DOHH2 (cell line): ENCODE data around the gene PSMG3.

Experiments
- H3F3A ChIP-seq: fragments of 200-600 bp; sonication (generic), shearing (Covaris generic); 2 replicates; pipeline ENCODE4 v1.6.0; 2016; ENCODE audit warnings: antibody characterized with exemption, mild to moderate bottlenecking; ENCODE audit not compliant: control insufficient read depth, insufficient read depth
- H3K27ac ChIP-seq: fragments of 200-600 bp; sonication (generic); 2 replicates; pipeline ENCODE4 v1.5.1; 2014; ENCODE audit warnings: low read depth, mild to moderate bottlenecking, low read length, moderate library complexity
- H3K27me3 ChIP-seq: fragments of 200-600 bp; sonication (generic); 2 replicates; pipeline ENCODE4 v1.6.1; 2014; ENCODE audit warnings: mild to moderate bottlenecking, low read length, mixed read lengths; ENCODE audit not compliant: control insufficient read depth
- H3K36me3 ChIP-seq: fragments of 200-600 bp; sonication (generic); 2 replicates; pipeline ENCODE4 v1.6.1; 2014; ENCODE audit warnings: mild to moderate bottlenecking, low read length, moderate library complexity, mixed read lengths; ENCODE audit not compliant: control insufficient read depth
- H3K4me1 ChIP-seq: fragments of 200-600 bp; sonication (generic); 2 replicates; pipeline ENCODE4 v1.6.1; 2014; ENCODE audit warnings: mild to moderate bottlenecking, low read length, mixed read lengths; ENCODE audit not compliant: control insufficient read depth
- H3K4me2 ChIP-seq: fragments of 200-600 bp; sonication (generic); 2 replicates; pipeline ENCODE4 v1.6.0; 2014; ENCODE audit warnings: mild to moderate bottlenecking, low read length, moderate library complexity
- H3K4me3 ChIP-seq: fragments of 200-600 bp; sonication (generic); 2 replicates; pipeline ENCODE4 v1.5.1; 2014; ENCODE audit warnings: mild to moderate bottlenecking, low read length, mixed read lengths
- H3K79me2 ChIP-seq: fragments of 200-600 bp; sonication (generic); 2 replicates; pipeline ENCODE4 v1.6.1; 2014; ENCODE audit warnings: mild to moderate bottlenecking, low read length, mixed read lengths; ENCODE audit not compliant: control insufficient read depth
- H3K9me2 ChIP-seq: fragments of 200-600 bp; sonication (generic); replicated peaks from 2 replicates; pipeline ENCODE4 v1.6.1; 2014; ENCODE audit warnings: mild to moderate bottlenecking, low read length, mixed read lengths; ENCODE audit not compliant: control insufficient read depth
- H3K9me3 ChIP-seq: fragments of 200-600 bp; sonication (generic); 2 replicates; pipeline ENCODE4 v1.6.1; 2014; ENCODE audit warnings: antibody characterized with exemption, low read length, mixed read lengths; ENCODE audit not compliant: control insufficient read depth, insufficient read depth
- H4K20me1 ChIP-seq: fragments of 200-600 bp; sonication (generic); 2 replicates; pipeline ENCODE4 v1.6.0; 2014; ENCODE audit warnings: low read depth, mild to moderate bottlenecking, antibody characterized with exemption, low read length, moderate library complexity; ENCODE audit not compliant: control insufficient read depth, insufficient read depth
- CTCF ChIP-seq: fragments of 200-600 bp; sonication (generic); IDR thresholded peaks from one replicate; pipeline ENCODE4 v1.5.1; 2014; ENCODE audit warnings: antibody characterized with exemption, mild to moderate bottlenecking, low read depth, low read length; ENCODE audit not compliant: poor library complexity, severe bottlenecking
- EZH2phosphoT487 ChIP-seq: fragments of 200-600 bp; sonication (generic); IDR thresholded peaks from 2 replicates; pipeline ENCODE4 v1.6.1; 2017; ENCODE audit warnings: borderline replicate concordance, mild to moderate bottlenecking, antibody characterized with exemption, low read length, moderate library complexity, mixed read lengths

The PSMG3 gene

GRCh38 chr7:1557006-1557405 lies 12.8 kb downstream of the PSMG3 start:
- no peaks in the 10 kb centered on the region for H3K36me3 ChIP-seq
- no peak for TF ChIP-seq CTCF
- no peak for TF ChIP-seq EZH2phosphoT487
- H4K20me1 ChIP-seq, result no peaks in the 10 kb centered on the region
- no peak overlapping the region for H3K4me3 ChIP-seq
- no peak overlapping the region for H3K4me2 ChIP-seq
- H3K9me2 ChIP-seq, result no peaks in the 10 kb centered on the region
- H3K27me3 ChIP-seq, result no peaks in the 10 kb centered on the region
- H3K27ac ChIP-seq, result no peak overlapping the region
- no peaks in the 10 kb centered on the region for H3F3A ChIP-seq
- no peaks in the 10 kb centered on the region for H3K9me3 ChIP-seq
- H3K79me2 ChIP-seq, result no peaks in the 10 kb centered on the region
- H3K4me1 ChIP-seq, result peaks cover 8% of the 10 kb centered on the region; the same call in 1 of the 2 replicates

GRCh38 chr7:1555813-1556543 lies 13.9 kb downstream of the PSMG3 start, which contains the start of gene TMEM184A:
Gene TMEM184A (minus strand): TSS chr7:1556205. CDS start chr7:1555484, 721 bp downstream.
- Histone ChIP-seq H3K4me2 (no peak within 1 kb of the TSS), H3K27me3 (no peaks in the 10 kb centered on the region), H3K9me2 (no peaks in the 10 kb centered on the region)

GRCh38 chr7:1555046-1555812 lies 14.6 kb downstream of the PSMG3 start:
- H3K79me2 ChIP-seq, result no peaks in the 10 kb centered on the region
- H3K9me2 ChIP-seq, result no peaks in the 10 kb centered on the region
- H3F3A ChIP-seq, result no peaks in the 10 kb centered on the region
- H3K4me2 ChIP-seq, result no peak overlapping the region
- H4K20me1 ChIP-seq, result no peaks in the 10 kb centered on the region
- no peaks in the 10 kb centered on the region for H3K36me3 ChIP-seq
- no peaks in the 10 kb centered on the region for H3K9me3 ChIP-seq
- TF ChIP-seq CTCF (no peak), EZH2phosphoT487 (no peak)
- H3K27ac ChIP-seq, result no peak overlapping the region
- H3K4me1 ChIP-seq, result peaks cover 8% of the 10 kb centered on the region; the same call in 1 of the 2 replicates
- H3K27me3 ChIP-seq, result no peaks in the 10 kb centered on the region
- no peak overlapping the region for H3K4me3 ChIP-seq

More at GRCh38 chr7:1555813-1556543, 13.9 kb downstream of the PSMG3 start, which contains the start of gene TMEM184A:
- TF ChIP-seq EZH2phosphoT487, result no peak
- TF ChIP-seq CTCF, result peak; percentile 66
- peaks cover 8% of the 10 kb centered on the region; the same call in 1 of the 2 replicates for H3K4me1 ChIP-seq
- no peaks in the 10 kb centered on the region for H3K79me2 ChIP-seq
- no peaks in the 10 kb centered on the region for H4K20me1 ChIP-seq
- no peaks in the 10 kb centered on the region for H3K9me3 ChIP-seq
- no peaks in the 10 kb centered on the region for H3F3A ChIP-seq
- no peak within 1 kb of the TSS for H3K27ac ChIP-seq
- no peak within 1 kb of the TSS for H3K4me3 ChIP-seq
- H3K36me3 ChIP-seq, result no peaks in the 10 kb centered on the region
